Erythroblast (primary cell): ENCODE results near the gene MYH6.
A peak's percentile ranks its signal among the peaks of the same experiment; 100 is the strongest.

Source experiments
- DNase-seq, 2 experiments: peaks; one replicate each; lab custom pipeline; 2025; lab: John Stamatoyannopoulos, UW
- GATA1 ChIP-seq: IDR thresholded peaks from 2 replicates; pipeline ENCODE4 v1.6.1; 2011; ENCODE audit warnings: low read depth, mild to moderate bottlenecking, control low read depth, low read length, moderate library complexity
- POLR2A ChIP-seq: IDR thresholded peaks from 2 replicates; pipeline ENCODE4 v1.6.1; 2011; ENCODE audit warnings: mild to moderate bottlenecking, low read length

MYH6 gene

DNA sequence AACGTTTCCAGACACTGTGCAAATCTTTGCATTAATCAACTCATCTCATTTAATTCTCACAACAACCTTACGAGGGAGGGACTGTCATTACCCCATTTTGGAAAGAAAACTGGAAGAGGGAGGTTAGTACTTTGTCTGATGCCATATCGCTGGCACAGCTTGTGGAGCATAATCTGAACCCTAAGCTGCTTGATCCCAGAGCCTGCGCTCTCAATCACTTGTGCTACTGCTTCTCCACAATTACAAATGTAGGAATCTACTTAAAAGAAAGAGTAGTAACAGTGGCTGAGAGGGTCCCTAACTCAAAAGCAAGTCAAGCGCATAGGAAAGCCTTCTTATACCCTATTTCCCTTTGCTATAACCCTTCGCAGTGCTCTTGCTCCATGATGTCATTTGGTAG is 46.3 kb downstream of the MYH6 start:
- DNase-seq: no peak
- TF ChIP-seq GATA1: no peak
- TF ChIP-seq POLR2A: no peak

DNA sequence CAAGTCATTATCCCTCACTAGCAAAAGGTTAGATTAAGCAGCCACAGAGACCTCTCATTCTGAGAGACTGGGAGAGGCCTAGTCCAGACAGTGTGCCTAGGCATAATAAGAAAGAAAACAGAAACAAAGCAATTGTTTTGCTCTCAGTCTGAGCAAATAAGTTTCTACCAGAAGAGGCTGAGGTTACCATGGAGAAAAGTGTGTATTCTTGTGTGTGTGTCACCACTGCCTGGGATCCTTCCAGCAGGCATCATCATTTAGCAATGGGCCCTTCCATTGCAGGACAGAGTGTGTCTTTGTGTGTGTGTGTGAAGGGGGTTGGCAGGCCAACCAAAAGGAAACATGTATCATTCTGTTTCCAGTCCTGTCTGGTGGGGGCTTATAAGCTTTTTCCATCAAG is 46.8 kb downstream of the MYH6 start:
- TF ChIP-seq POLR2A (no peak), GATA1 (no peak)
- no peak for DNase-seq

DNA sequence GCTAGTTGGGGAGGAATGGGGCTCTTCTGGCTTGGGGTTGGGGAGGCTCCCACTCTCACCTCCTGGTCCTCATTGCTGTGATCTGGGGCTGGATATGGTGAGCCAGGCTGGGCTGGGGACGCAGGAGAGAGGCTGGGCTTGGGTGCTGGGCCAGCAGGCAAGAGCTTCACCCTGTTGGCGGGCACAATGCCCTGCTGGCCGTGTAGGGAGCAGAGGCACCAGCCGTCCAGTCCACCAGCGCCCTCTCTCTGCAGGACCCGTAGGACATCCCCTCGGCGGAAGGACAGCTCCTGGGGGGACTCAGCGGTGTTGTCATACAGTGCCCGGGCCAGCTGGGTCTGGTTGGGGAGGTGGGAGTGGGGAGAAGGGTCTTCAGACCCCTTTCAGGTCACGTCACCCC is 47.6 kb downstream of the MYH6 start:
- peak; percentile 9 to 21 for DNase-seq
- no peak for TF ChIP-seq POLR2A
- TF ChIP-seq GATA1: no peak

DNA sequence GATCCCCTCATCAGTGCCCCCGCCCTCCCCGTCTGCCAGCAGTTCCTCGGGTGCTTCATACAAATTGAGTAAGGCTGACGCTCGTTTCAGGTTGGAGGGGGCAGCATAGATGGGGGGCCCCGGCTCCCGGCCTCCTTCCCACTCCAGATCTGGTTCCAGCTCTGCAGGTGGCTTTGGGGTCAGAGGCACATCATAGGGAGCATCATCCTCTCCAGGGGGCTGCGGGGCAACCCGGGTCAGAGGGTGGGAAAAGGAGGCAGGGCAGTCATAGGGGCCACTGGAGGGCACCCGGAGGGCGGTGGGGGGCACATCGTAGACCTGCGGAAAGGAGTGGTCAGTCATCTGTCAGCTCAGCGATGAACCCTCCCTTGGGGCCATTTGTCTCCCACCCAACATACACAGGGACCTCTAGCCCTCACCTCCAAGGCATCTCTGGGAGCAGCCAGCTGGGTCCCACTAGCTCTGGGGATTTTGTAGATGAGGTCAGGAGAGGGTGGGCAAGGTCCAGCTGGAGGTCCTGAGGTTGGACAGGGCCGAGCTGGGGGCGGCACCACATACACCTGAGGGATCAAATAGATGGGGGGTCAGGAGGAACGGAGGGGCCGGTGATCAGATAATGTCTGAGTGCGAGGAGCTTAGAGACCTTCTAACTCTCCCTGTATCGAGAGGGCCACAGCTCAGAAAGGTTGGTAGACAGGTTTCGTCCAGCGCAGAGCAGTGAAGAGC is 48.2 kb downstream of the MYH6 start:
- TF ChIP-seq POLR2A (no peak), GATA1 (no peak)
- DNase-seq: no peak

DNA sequence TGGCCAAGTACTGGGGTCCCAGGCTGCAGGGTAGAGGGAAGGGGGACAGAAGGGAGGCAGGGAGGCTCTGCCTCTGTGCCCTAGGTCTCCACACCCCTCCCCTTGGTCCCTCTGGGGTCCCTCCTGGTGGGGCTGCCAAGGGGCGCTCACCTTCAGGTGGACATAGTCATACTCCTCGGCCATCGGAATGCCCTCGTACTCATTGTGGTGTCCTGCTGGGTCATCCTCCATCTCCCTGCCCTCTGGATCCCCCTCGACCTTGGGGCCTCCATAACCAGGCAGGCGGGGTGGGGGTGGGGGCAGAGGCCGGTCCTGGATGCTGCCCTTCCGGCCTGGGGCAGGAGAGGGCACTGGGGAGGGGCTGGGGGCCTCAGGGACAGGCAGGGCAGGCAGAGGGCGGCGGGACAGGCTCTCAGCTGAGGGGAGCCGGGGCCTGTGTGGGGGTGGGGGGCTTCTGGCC is 48.9 kb downstream of the MYH6 start:
- TF ChIP-seq POLR2A: no peak
- no peak for TF ChIP-seq GATA1
- no peak for DNase-seq

DNA sequence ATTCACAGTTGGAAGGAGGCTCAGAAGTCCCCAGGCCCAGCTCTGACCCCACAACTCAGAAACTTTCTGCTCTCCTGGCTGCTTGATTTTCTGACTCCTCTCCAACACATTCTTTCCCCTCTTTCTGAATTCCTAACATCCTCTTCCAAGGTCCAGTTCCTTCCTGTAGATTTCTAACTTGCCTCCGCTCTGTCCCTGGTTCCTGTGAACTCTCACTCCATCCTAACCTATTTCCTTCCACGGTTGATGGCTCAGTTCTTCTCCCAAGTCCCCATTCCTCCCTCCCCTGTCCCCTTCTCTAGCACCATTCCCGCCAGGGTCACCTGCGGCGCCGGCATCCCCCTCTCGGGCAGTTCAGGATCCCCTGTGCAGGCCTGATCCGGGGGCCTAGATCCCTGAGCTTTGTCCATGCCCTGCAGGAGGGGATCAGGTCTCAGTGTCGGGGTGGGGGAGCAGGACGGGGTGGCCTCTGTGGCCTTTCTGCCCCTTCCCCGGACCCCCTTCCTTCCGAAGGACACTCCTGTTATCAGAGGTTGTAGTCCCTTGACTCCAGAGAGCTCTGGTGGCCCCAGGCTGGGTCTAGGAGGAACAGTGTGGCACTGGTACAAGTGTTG is 49.4 kb downstream of the MYH6 start:
- DNase-seq: no peak
- TF ChIP-seq GATA1 (no peak), POLR2A (no peak)

DNA sequence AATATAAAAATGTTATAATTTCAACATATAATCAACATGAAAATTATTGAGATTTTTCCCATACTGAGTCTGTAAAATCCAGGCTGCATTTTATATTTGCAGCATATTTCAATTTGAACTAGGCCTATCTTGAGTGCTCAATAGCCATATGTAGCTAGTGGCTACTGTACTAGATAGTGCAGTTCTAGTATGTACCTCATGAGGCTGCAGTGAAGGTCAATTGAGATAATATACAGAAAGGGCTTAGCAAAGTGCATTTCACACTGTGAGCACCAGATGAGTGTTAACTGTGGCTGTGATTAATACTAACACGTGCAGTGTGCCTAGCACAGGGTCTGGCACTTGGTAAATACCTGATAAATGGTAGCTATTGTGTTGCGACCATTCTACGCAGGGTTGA is 50.0 kb downstream of the MYH6 start:
- TF ChIP-seq POLR2A (no peak), GATA1 (no peak)
- no peak for DNase-seq

DNA sequence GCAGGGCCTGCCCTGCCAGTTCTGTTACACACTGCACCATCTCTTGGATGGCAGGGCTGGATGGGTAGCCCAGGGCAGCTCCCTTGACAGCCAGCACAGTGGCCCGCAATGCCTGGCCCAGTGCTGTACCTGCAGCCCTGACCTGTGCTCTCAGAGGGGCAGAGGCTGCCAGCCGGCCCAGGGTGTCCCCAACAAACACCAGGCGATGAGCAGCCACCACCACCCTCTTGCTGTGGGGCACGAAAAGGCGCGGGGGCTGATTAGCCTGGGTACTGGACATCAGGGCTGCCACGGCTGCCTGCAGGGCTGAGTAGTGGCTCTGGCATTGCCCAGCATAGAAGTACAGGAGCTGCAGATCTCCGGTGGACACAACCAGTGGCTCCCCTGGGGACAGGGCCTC is 50.8 kb downstream of the MYH6 start:
- DNase-seq: no peak

DNA sequence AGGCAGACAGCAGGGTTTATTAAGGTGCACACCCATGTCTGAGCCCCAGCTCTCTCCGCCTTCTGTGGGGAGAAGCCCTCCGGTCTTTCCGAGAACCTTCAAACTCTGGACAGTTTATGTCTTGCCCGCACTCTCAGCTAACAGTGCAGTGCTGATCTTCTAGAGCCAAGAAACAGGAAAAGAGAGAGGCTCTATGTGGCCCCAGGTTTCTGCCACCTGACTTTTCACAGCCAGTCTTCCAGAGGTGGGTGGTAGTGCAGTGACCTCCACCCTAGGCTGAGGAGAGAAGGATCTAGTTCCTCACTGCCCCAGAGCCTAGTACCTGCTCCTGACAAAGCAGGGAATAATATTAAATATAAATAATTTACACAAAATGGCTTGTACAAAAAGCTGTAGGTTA is 51.4 kb downstream of the MYH6 start:
- no peak for DNase-seq
- TF ChIP-seq GATA1 (no peak), POLR2A (no peak)

More for the DNA sequence above, 50.8 kb downstream of the MYH6 start:
- no peak for TF ChIP-seq POLR2A
- no peak for TF ChIP-seq GATA1

DNA sequence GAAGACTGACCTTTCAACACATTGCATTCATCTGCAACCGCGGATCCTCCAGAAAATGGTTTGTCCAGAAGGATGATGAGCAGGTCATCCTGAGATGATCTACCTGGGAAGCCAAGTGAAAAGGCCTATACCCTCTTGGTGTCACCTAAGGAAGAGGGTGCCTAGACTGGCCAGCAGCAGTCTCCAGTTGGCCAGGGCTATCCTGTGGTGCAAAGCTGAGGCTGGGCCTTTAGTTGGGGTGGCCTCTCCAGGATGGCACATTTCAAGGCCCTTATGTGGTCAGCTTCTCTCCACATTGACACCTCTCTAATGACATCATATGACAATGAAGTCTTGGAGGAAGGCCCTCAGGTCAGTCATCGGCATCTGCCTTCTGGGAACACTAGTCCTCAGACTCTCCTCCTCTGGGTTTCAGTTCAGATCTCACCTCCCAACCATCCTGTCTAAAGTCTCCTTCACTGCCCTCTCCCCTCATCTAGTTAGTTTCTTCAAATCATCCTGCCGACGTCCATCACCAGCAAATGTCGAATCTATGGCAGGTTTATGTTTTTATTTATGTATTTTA is 52.1 kb downstream of the MYH6 start:
- no peak for TF ChIP-seq GATA1
- TF ChIP-seq POLR2A: no peak
- no peak for DNase-seq

DNA sequence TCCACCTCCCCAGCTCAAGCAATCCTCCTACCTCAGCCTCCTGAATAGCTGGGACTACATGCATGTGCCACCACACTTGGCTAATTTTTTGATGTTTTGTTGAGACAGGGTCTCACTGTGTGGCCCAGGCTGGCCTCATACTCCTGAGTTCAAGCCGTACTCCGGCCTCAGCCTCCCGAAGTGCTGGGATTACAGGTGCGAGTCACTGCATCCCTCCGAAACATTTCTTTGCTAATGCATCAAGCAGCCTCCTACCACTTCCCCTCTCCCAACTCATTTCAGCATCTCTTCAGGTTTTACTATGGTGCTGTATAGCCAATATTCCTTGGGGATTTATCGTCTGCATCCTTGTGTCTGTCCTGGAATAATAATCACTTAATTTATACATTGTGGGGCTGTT is 53.1 kb downstream of the MYH6 start:
- DNase-seq: no peak
- TF ChIP-seq GATA1 (no peak), POLR2A (no peak)

DNA sequence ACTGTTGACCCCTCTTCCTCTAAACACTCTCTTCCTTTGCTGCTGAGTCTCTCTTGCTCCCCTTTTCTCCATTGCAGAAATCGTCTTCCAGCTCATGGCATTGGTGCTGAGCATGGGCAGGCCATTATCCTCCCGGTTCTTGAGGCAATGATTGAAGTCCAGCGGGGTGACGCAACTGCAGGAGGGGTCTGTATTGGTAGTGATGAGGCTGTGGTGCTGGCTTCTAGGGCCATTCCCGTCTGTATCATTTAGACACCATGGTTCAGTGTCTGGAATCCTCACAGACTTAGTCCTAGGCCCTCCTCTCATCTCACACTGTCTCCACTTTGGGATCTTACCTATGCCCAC is 54.7 kb downstream of the MYH6 start:
- DNase-seq: no peak
- no peak for TF ChIP-seq GATA1
- no peak for TF ChIP-seq POLR2A

DNA sequence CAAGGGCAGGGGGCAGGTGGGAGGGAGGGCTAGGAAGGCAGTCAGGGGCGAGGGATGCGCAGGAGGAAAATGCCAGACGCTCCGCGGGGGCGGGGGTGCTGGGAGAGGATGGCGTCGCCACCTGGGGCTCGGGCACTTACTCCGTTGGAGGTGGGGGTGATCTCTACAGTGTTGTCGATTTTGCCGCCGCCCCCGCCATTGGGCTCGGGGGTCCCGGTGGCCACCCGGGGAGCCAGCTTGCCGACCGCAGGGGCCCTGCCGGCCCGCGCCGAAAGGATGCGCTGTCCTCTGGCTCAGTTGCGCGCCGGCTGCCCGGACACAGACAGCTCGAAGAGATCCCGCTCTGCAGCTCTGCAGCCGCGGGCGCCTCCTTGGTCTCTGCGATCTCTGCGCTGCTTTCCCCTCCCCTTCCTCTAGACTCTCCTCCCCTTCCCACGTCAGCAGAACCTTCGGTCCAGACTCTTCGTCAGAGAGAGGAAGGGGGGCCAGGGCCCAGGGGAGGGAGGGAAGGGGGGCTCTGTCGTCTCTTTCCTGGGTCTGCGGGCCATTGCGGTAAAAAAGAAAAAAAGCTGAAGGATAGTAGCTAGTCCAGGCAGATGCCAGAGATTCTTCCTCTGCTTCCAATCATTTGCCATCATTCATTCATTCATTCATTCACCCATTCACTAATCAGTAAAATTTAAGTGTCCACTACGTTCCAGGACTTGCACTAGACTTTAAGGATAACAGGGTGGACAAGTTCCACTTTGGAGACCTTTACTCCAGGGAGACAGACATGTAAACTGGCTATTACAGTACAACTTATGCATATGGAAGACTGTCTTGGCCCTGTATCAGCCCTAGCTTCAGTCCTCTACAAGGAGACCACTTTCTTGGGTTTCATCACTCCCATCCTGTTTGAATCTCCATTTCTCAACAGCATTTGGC is 55.3 kb downstream of the MYH6 start, which contains the start of gene SLC22A17:
TSS of gene SLC22A17 (minus strand) at position 382 of the 927 bp plus-strand sequence.
- TF ChIP-seq GATA1: no peak
- no peak for TF ChIP-seq POLR2A

More for the DNA sequence above, 55.3 kb downstream of the MYH6 start, which contains the start of gene SLC22A17:
- no peak for DNase-seq
